ENCODE measurements around the gene ADAMTS4.

DNA sequence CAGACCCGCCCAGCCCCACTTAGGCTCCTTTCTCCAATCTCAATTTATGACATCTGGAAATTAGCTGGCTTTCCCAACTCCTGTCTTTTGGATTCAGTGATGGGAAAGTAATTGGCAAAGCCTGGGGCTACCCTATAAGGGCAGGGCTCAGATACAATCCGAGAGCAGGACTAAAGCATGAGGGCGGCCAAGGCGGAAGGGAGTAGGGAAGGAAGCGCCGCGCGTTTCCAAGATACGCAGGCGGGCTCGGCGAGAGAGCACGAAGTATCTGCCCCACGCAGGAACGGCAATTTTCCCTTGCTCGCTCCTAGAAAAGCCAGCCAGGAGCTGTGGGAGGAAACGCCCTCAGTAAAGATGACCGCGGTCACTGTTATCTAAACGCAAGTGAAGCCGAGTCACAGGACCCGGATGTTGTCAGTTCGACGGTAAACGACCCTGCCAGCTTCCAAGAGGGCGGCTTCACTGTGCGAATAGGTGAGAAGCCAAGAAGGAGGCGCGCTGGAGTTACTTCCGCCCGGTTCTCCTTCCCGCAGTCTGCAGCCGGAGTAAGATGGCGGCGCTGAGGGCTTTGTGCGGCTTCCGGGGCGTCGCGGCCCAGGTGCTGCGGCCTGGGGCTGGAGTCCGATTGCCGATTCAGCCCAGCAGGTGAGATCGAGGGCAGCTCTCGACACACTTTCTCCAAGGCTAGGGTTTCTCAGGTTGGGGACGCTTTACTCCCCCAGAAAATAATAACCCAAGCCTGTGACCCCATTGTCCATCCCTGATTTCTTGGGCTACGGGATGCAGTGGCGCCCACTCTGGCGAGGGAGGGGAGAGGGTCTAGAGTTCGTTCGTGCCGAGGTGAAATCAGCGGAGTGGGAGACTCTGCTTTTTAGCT is 3.2 kb upstream of the ADAMTS4 start, which contains the start of gene NDUFS2:
- TF ChIP-seq, protein P1, sequence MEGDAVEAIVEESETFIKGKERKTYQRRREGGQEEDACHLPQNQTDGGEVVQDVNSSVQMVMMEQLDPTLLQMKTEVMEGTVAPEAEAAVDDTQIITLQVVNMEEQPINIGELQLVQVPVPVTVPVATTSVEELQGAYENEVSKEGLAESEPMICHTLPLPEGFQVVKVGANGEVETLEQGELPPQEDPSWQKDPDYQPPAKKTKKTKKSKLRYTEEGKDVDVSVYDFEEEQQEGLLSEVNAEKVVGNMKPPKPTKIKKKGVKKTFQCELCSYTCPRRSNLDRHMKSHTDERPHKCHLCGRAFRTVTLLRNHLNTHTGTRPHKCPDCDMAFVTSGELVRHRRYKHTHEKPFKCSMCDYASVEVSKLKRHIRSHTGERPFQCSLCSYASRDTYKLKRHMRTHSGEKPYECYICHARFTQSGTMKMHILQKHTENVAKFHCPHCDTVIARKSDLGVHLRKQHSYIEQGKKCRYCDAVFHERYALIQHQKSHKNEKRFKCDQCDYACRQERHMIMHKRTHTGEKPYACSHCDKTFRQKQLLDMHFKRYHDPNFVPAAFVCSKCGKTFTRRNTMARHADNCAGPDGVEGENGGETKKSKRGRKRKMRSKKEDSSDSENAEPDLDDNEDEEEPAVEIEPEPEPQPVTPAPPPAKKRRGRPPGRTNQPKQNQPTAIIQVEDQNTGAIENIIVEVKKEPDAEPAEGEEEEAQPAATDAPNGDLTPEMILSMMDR (IDR thresholded peaks at IDR 0.05) = peak; percentile 57
- TF ChIP-seq ZFX (IDR thresholded peaks at IDR 0.05; ENCODE audit: borderline replicate concordance) = no peak

All from 22Rv1 (cell line).